Measurements from ENCODE around the gene TEKT3. TPM values are rescaled to one million over a fixed set of nuclear protein-coding genes. Genes with fewer than 3 reads are reported as not detected.

The TEKT3 gene
- total and polyA plus RNA-seq, 2 of the 4 experiments (the other 2 are of a cell fraction), result 0.15 TPM; not detected in 1

DNA sequence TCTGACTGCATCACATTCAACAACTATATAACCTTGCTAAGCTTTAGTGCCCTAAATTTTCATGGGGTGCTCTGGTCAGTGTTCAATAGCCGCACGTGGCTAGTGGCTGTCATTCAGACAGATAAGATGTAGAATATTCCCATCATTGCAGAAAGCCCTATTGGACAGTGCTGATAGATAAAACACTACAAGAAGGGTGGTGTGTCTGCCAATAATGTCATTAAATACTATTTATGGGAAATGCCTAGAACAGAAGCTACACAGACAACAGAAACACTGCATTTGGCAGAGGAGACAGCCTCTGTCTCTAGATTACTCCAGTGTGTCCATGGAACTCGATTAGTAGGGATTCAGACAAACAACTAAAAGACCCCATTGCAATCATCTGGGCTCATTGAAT is 47.8 kb downstream of the TEKT3 start:
- Histone ChIP-seq H3K56ac (ENCODE audit: extremely low read depth, insufficient read depth, low read length) (no peak overlapping the region), H3K14ac (replicated peaks; ENCODE audit: low read depth, low read length) (no peak overlapping the region), H3K27ac (ENCODE audit: insufficient read depth, low read length) (no peak overlapping the region), H2BK15ac (ENCODE audit: low read depth, low read length) (no peak overlapping the region), H3K4me1 (ENCODE audit: control insufficient read depth, insufficient read depth, low read length) (peaks cover 5% of the 10 kb centered on the region), H3K23ac (ENCODE audit: low read depth, low read length) (no peak overlapping the region), H2AFZ (replicated peaks; ENCODE audit: low read length, poor library complexity) (no peak overlapping the region), H4K8ac (ENCODE audit: low read depth in 2 of 2, low read length in 2 of 2) (no peak overlapping the region), H3K18ac (ENCODE audit: low read depth, low read length) (no peak overlapping the region), H3K27me3 (ENCODE audit: control insufficient read depth, insufficient read depth, low read length) (peaks cover 7% of the 10 kb centered on the region; the same call in 1 of the 2 replicates), H3K9ac (ENCODE audit: low read depth, low read length) (no peak overlapping the region), H2AK9ac (replicated peaks; ENCODE audit: low read depth, low read length, poor library complexity) (no peak overlapping the region), H2BK120ac (ENCODE audit: low read depth, low read length) (no peak overlapping the region), H3K9me1 (ENCODE audit: insufficient read depth, low read length) (no peaks in the 10 kb centered on the region), H3K4ac (ENCODE audit: low read depth, low read length) (no peak overlapping the region), H3K9me3 (ENCODE audit: control insufficient read depth, insufficient read depth, low read length) (peaks cover 3% of the 10 kb centered on the region; the same call in 1 of the 2 replicates), H2BK20ac (ENCODE audit: low read depth, low read length) (no peak overlapping the region), H2BK5ac (ENCODE audit: low read depth, low read length, poor library complexity, severe bottlenecking) (no peak overlapping the region), H3K36me3 (ENCODE audit: control insufficient read depth, insufficient read depth, low read length) (no peaks in the 10 kb centered on the region), H3K4me3 (ENCODE audit: insufficient read depth, low read depth, low read length) (no peak overlapping the region), H3K4me2 (ENCODE audit: low read depth, low read length) (no peak overlapping the region), H2AK5ac (ENCODE audit: low read depth, low read length) (no peak overlapping the region), H3K79me1 (ENCODE audit: low read depth in 1 of 2, low read length in 2 of 2) (no peaks in the 10 kb centered on the region), H4K5ac (ENCODE audit: low read depth, low read length) (no peak overlapping the region), H4K20me1 (ENCODE audit: insufficient read depth, low read length) (no peaks in the 10 kb centered on the region), H4K91ac (ENCODE audit: insufficient read depth, low read depth, low read length) (no peak overlapping the region)
- dilution Hi-C loops (cut with HindIII; ENCODE audit: low sequenced_read_pairs, unreplicated experiment) (no loop called here), in situ Hi-C loops (cut with MboI; ENCODE audit: low sequenced_read_pairs) (no loop called here), intact Hi-C loops (cut with micrococcal nuclease) (no loop called here)
- CTCF ChIA-PET, result no interaction called here
- ATAC-seq (ENCODE audit: low read depth) (no peak), DNase-seq (no peak)
- no TSS peak for BruUV-seq (replicated peaks)
- TF ChIP-seq RAD21 (IDR thresholded peaks at IDR 0.05; ENCODE audit: low read length) (no peak), RCOR1 (IDR thresholded peaks at IDR 0.05; ENCODE audit: insufficient replicate concordance, low read length) (no peak), CEBPB (IDR thresholded peaks at IDR 0.05; ENCODE audit: low read depth, low read length) (no peak), BHLHE40 (IDR thresholded peaks at IDR 0.05; ENCODE audit: low read depth, low read length) (no peak), POLR2A (IDR thresholded peaks at IDR 0.05; ENCODE audit: low read depth, low read length) (no peak), NFE2L2 (IDR thresholded peaks at IDR 0.05; ENCODE audit: low read depth, low read length) (no peak), RFX5 (IDR thresholded peaks at IDR 0.05; ENCODE audit: low read depth, low read length) (no peak), CHD1 (IDR thresholded peaks at IDR 0.05; ENCODE audit: low read depth, low read length) (no peak), USF2 (IDR thresholded peaks at IDR 0.05; ENCODE audit: low read depth, low read length) (no peak), FOS (IDR thresholded peaks at IDR 0.05; ENCODE audit: low read depth, low read length) (no peak), MAZ (IDR thresholded peaks at IDR 0.05; ENCODE audit: borderline replicate concordance, low read depth, low read length) (no peak), MAFK (IDR thresholded peaks at IDR 0.05; ENCODE audit: low read depth, low read length) (no peak)
- POLR2A ChIA-PET (ENCODE audit: unreplicated experiment), result no interaction called here
- WGBS, 2 experiments (ENCODE audit: extremely low coverage in 2 of 2, insufficient read length in 1 of 2), result no CpG with 5 or more reads among the region's 3 CpGs
